Sigmoid colon (tissue), 7 donors: Measurements from ENCODE around the gene TBC1D22A. TPM values are rescaled to one million over a fixed set of nuclear protein-coding genes. Genes with fewer than 3 reads are reported as not detected.
A peak's percentile ranks its signal among the peaks of the same experiment; 100 is the strongest.

ENCODE experiments used
- DNase-seq: peaks from one replicate; pipeline ENCODE4 v3.0.0-alpha.2; 2019
- H3K27ac ChIP-seq, 4 donors: fragments of 200-600 bp; sonication (generic); one replicate each; pipeline ENCODE4 v1.5.1; 2016 to 2019; ENCODE audit warnings: mild to moderate bottlenecking in 1 of 4
- H3K27me3 ChIP-seq, 3 donors: fragments of 200-600 bp; sonication (generic); one replicate each; pipeline ENCODE4 v1.5.1; 2019; ENCODE audit warnings: mild to moderate bottlenecking in 1 of 3
- H3K36me3 ChIP-seq, 4 donors: fragments of 200-600 bp; sonication (generic); one replicate each; pipeline ENCODE4 v1.5.1; 2016 to 2019
- H3K4me1 ChIP-seq, 4 donors: fragments of 200-600 bp; sonication (generic); one replicate each; pipeline ENCODE4 v1.5.1; 2017 to 2019
- H3K4me3 ChIP-seq, 4 donors: fragments of 200-600 bp; sonication (generic); one replicate each; pipeline ENCODE4 v1.5.1; 2017 to 2019; ENCODE audit warnings: mild to moderate bottlenecking in 2 of 4, moderate library complexity in 1 of 4
- H3K9me3 ChIP-seq, 4 donors: fragments of 200-600 bp in 3 of 4; sonication (generic) in 3 of 4; one replicate each; pipeline versions ENCODE4 v1.5.1 to v1.6.1; 2013 to 2019
- EP300 ChIP-seq, 4 donors: sonication (generic); formaldehyde crosslinking; IDR thresholded peaks; one replicate each; pipeline ENCODE4 v1.6.1; 2017; ENCODE audit warnings: antibody characterized with exemption in 4 of 4
- POLR2A ChIP-seq, 2 donors: fragments of 450-650 bp; IDR thresholded peaks; one replicate each; pipeline ENCODE4 v1.6.1; 2016; ENCODE audit warnings: antibody characterized with exemption in 2 of 2, mild to moderate bottlenecking in 2 of 2, moderate library complexity in 2 of 2
- POLR2AphosphoS5 ChIP-seq, 4 donors: sonication (generic); formaldehyde crosslinking; IDR thresholded peaks; one replicate each; pipeline ENCODE4 v1.6.1; 2017; ENCODE audit warnings: antibody characterized with exemption in 4 of 4
- WGBS, 2 donors: extraction: QIAGEN DNeasy Blood & Tissue Kit; methylation state at CpG; one replicate each; pipeline ENCODE4 v1.1.7; 2013; 5-methylcytosine and 5-hydroxymethylcytosine counted together
- intact Hi-C: fragments of 100-400 bp; cut with DNase I; formaldehyde crosslinking; loops from one replicate; pipeline ENCODE4 v1.15.1; 2023
- polyA plus RNA-seq, 3 donors: library from polyadenylated mRNA; stranded (reverse); fragments of 200-250 nt; gene quantifications; one replicate each; pipeline ENCODE4 v1.2.3, GENCODE V29; 2013
- total RNA-seq, 4 donors: library from RNA; depleted of rRNA; stranded (reverse); fragments of >200 nt; gene quantifications; one replicate each; pipeline ENCODE4 v1.1.0, GENCODE V29; 2016
- TF ChIP-seq, protein P1 (sequence below), 4 experiments: fragments of 450-650 bp in 3 of 4; fragments of 200-600 bp in 1 of 4; IDR thresholded peaks; one replicate each; pipeline ENCODE4 v1.5.1; 2016 to 2019; ENCODE audit warnings: antibody characterized with exemption in 4 of 4, mild to moderate bottlenecking in 3 of 4, moderate library complexity in 2 of 4
- donor health status: healthy with polysubstance abuse.
- donor health status: Bipolar disorder and iron deficiency.
- donor health status: healthy.

TBC1D22A gene
- total and polyA plus RNA-seq, 7 donors = 13.6 to 34.6 (median 14.3) TPM

DNA sequence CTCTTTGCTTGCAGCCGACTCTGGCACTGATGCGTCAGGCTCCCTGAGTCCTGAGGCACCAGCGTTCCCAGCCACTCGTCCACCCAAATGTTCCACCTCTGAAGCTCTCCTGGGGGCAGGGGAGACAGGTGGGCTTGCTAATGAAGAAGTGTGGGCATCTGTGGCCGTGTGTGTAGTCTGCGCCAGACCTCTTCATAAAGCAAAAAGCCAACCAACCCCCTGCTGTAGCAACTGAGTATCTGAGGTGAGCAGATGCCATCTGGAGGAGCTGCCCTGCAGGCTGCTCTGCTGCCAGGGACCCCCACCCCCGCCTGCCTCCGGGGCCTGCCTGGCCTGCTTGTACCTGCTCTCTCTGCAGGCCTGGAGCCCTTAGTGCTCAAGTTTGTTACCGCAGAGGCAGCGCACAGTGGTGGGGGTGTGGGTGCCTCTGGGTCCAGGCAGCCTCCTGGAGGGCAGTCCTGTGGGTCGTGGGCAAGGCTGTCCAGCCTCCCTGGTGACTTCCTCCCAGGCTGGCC lies 272.5 kb downstream of the TBC1D22A start:
- H3K36me3 ChIP-seq = no peaks in the 10 kb centered on the region
- intact Hi-C loops = no loop called here
- 83 to 84% methylated on average over 11 of the region's 11 CpGs for WGBS, 2 donors
- no peak overlapping the region for H3K4me3 ChIP-seq
- DNase-seq = peak; percentile 54
- TF ChIP-seq POLR2A (IDR thresholded peaks at IDR 0.05) = no peak
- no peak for TF ChIP-seq EP300 (IDR thresholded peaks at IDR 0.05)
- TF ChIP-seq POLR2AphosphoS5 (IDR thresholded peaks at IDR 0.05) = no peak
- TF ChIP-seq, protein P1, sequence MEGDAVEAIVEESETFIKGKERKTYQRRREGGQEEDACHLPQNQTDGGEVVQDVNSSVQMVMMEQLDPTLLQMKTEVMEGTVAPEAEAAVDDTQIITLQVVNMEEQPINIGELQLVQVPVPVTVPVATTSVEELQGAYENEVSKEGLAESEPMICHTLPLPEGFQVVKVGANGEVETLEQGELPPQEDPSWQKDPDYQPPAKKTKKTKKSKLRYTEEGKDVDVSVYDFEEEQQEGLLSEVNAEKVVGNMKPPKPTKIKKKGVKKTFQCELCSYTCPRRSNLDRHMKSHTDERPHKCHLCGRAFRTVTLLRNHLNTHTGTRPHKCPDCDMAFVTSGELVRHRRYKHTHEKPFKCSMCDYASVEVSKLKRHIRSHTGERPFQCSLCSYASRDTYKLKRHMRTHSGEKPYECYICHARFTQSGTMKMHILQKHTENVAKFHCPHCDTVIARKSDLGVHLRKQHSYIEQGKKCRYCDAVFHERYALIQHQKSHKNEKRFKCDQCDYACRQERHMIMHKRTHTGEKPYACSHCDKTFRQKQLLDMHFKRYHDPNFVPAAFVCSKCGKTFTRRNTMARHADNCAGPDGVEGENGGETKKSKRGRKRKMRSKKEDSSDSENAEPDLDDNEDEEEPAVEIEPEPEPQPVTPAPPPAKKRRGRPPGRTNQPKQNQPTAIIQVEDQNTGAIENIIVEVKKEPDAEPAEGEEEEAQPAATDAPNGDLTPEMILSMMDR (IDR thresholded peaks at IDR 0.05) = no peak
- H3K27me3 ChIP-seq = no peaks in the 10 kb centered on the region
- H3K4me1 ChIP-seq = peaks cover 0 to 8% (median 6%) of the 10 kb centered on the region in 4 donors
- no peak overlapping the region for H3K27ac ChIP-seq
- H3K9me3 ChIP-seq = no peaks in the 10 kb centered on the region

DNA sequence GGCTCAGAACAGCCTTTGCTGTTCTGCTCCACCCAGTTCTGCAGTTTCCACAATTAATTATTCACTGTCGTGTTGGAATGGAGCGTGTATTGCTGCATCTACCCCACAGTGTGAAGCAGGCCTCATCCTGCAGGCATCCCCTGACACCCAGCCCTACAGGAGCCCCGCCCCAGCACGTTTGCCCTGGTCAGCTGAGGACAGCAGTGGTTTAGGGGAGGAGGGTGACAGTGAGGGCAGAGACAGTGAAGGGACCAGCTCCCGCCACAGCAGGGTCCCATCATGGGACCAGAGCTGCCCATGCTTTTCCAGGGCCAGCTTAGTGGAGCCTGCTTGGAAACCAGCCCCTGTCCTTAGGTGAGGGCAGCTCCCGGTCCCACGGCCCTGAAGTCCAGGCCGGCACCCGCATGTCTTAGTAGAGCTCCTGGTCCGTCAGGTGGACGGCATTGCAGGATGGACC lies 273.0 kb downstream of the TBC1D22A start:
- no peaks in the 10 kb centered on the region for H3K27me3 ChIP-seq
- peaks cover 0 to 7% (median 5%) of the 10 kb centered on the region in 4 donors for H3K4me1 ChIP-seq
- no peak overlapping the region for H3K4me3 ChIP-seq
- no peaks in the 10 kb centered on the region for H3K9me3 ChIP-seq
- DNase-seq = peak; percentile 62
- intact Hi-C loops = no loop called here
- no peaks in the 10 kb centered on the region for H3K36me3 ChIP-seq
- no peak overlapping the region for H3K27ac ChIP-seq
- 83 to 88% methylated on average over 11 of the region's 11 CpGs for WGBS, 2 donors
- no peak for TF ChIP-seq POLR2AphosphoS5 (IDR thresholded peaks at IDR 0.05)
- no peak for TF ChIP-seq POLR2A (IDR thresholded peaks at IDR 0.05)
- TF ChIP-seq, protein P1 (IDR thresholded peaks at IDR 0.05) = no peak
- no peak for TF ChIP-seq EP300 (IDR thresholded peaks at IDR 0.05)

- Histone ChIP-seq H3K27ac (no peak overlapping the region), H3K27me3 (no peaks in the 10 kb centered on the region), H3K4me1 (peaks cover 0 to 9% (median 3%) of the 10 kb centered on the region in 4 donors), H3K9me3 (no peaks in the 10 kb centered on the region), H3K4me3 (no peak overlapping the region), H3K36me3 (no peaks in the 10 kb centered on the region)
- intact Hi-C loops = no loop called here
- peak; percentile 53 for DNase-seq
- 95 to 97% methylated on average over 10 of the region's 10 CpGs for WGBS, 2 donors
- no peak for TF ChIP-seq POLR2A (IDR thresholded peaks at IDR 0.05)
- TF ChIP-seq, protein P1 (IDR thresholded peaks at IDR 0.05) = no peak
- no peak for TF ChIP-seq POLR2AphosphoS5 (IDR thresholded peaks at IDR 0.05)
- no peak for TF ChIP-seq EP300 (IDR thresholded peaks at IDR 0.05)
These were observed 273.9 kb downstream of the TBC1D22A start for GRCh38 chr22:47036352-47036751.

DNA sequence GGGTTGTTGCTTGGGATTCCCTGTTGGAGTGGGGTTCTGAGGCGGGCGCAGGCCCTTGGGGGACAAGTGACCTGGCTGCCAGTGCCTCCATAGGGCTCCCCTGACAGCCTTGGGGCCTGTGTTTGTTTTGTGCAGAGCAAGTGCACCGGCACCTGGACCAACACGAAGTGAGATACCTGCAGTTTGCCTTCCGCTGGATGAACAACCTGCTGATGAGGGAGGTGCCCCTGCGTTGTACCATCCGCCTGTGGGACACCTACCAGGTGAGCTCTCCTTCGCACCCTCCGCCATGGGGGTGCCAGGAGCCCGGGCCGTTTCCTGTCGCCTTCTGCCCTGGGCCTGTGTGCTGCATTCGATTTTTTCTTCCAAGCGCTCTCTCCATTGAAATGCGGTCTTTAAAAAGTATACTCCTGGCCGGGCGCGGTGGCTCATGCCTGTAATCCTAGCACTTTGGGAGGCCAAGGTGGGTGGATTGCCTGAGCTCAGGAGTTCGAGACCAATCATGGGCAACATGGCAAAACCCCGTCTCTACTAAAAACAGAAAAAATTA lies 274.6 kb downstream of the TBC1D22A start:
- WGBS, 2 donors = 97 to 98% methylated on average over 20 of the region's 20 CpGs
- Histone ChIP-seq H3K4me1 (peaks cover 0 to 12% (median 6%) of the 10 kb centered on the region in 4 donors), H3K27me3 (no peaks in the 10 kb centered on the region), H3K9me3 (no peaks in the 10 kb centered on the region), H3K27ac (no peak overlapping the region), H3K36me3 (no peaks in the 10 kb centered on the region), H3K4me3 (no peak overlapping the region)
- DNase-seq = peak; percentile 33
- TF ChIP-seq POLR2A (IDR thresholded peaks at IDR 0.05) = no peak
- no peak for TF ChIP-seq POLR2AphosphoS5 (IDR thresholded peaks at IDR 0.05)
- TF ChIP-seq, protein P1 (IDR thresholded peaks at IDR 0.05) = no peak
- no peak for TF ChIP-seq EP300 (IDR thresholded peaks at IDR 0.05)
- intact Hi-C loops = no loop called here
